OCI-LY7 (cell line): ENCODE results near the gene ARHGEF11. TPM values are rescaled to one million over a fixed set of nuclear protein-coding genes. Genes with fewer than 3 reads are reported as not detected.

Experiments
- BruUV-seq: library from RNA; stranded (reverse); fragments of 400-500 nt; replicated peaks from 2 replicates; lab custom pipeline; 2021; lab: Mats Ljungman, UMichigan
- CTCF ChIA-PET: fragments of 300-600 bp; sonication (Branson Sonifier 250); formaldehyde crosslinking; loops from one replicate; lab custom pipeline; 2022; ENCODE audit warnings: antibody characterized with exemption; ENCODE audit not compliant: unreplicated experiment; lab: Charles Lee
- POLR2A ChIA-PET: fragments of 300-600 bp; sonication (Branson Sonifier 250); formaldehyde crosslinking; loops from one replicate; lab custom pipeline; 2022; ENCODE audit warnings: antibody characterized with exemption; lab: Charles Lee
- DNase-seq: peaks from one replicate; pipeline ENCODE4 v3.0.0-alpha.2; 2015; ENCODE audit warnings: low spot score
- H2AFZ ChIP-seq: fragments of 200-600 bp; sonication (generic), shearing (Covaris generic); 2 replicates; pipeline ENCODE4 v1.6.1; 2014; ENCODE audit warnings: mild to moderate bottlenecking, antibody characterized with exemption, low read length, moderate library complexity
- H3K27ac ChIP-seq: fragments of 200-600 bp; sonication (generic); 2 replicates; pipeline ENCODE4 v1.5.1; 2014; ENCODE audit warnings: mixed run types, low read depth, mild to moderate bottlenecking, moderate library complexity, low read length, inconsistent platforms; ENCODE audit not compliant: poor library complexity, severe bottlenecking
- H3K36me3 ChIP-seq: fragments of 200-600 bp; sonication (generic); 2 replicates; pipeline ENCODE4 v1.6.1; 2014; ENCODE audit warnings: mild to moderate bottlenecking, antibody characterized with exemption, low read length, moderate library complexity, mixed read lengths; ENCODE audit not compliant: insufficient read depth
- H3K4me1 ChIP-seq: fragments of 200-600 bp; sonication (generic); 2 replicates; pipeline ENCODE4 v1.5.1; 2014; ENCODE audit warnings: mild to moderate bottlenecking, low read length; ENCODE audit not compliant: insufficient read depth, poor library complexity, severe bottlenecking
- H3K4me2 ChIP-seq: fragments of 200-600 bp; sonication (generic); 2 replicates; pipeline ENCODE4 v1.6.1; 2014; ENCODE audit warnings: mild to moderate bottlenecking, low read length
- H3K4me3 ChIP-seq: fragments of 200-600 bp; sonication (generic); 2 replicates; pipeline ENCODE4 v1.5.1; 2014; ENCODE audit warnings: mild to moderate bottlenecking, low read depth, low read length; ENCODE audit not compliant: poor library complexity, severe bottlenecking
- H3K79me2 ChIP-seq: fragments of 200-600 bp; sonication (generic); 2 replicates; pipeline ENCODE4 v1.6.1; 2016; ENCODE audit warnings: low read depth, mild to moderate bottlenecking, low read length, moderate library complexity, mixed read lengths; ENCODE audit not compliant: insufficient read depth
- H3K9me2 ChIP-seq: fragments of 200-600 bp; sonication (generic); 2 replicates; pipeline ENCODE4 v1.6.1; 2016; ENCODE audit warnings: mild to moderate bottlenecking, low read length, mixed read lengths; ENCODE audit not compliant: insufficient read depth
- H3K9me3 ChIP-seq: fragments of 200-600 bp; sonication (generic); 2 replicates; pipeline ENCODE4 v1.6.1; 2014; ENCODE audit warnings: mild to moderate bottlenecking, mixed run types, low read length, mixed read lengths
- H4K20me1 ChIP-seq: fragments of 200-600 bp; sonication (generic); 2 replicates; pipeline ENCODE4 v1.6.1; 2014; ENCODE audit warnings: mild to moderate bottlenecking, antibody characterized with exemption, low read length, moderate library complexity, mixed read lengths; ENCODE audit not compliant: insufficient read depth
- EZH2phosphoT487 ChIP-seq: fragments of 200-600 bp; sonication (generic); IDR thresholded peaks from 2 replicates; pipeline ENCODE4 v1.6.1; 2018; ENCODE audit warnings: low read depth, borderline replicate concordance, mild to moderate bottlenecking, mixed run types, antibody characterized with exemption, low read length, moderate library complexity, mixed read lengths
- intact Hi-C: fragments of 100-400 bp; cut with micrococcal nuclease; formaldehyde crosslinking; loops from one replicate; pipeline ENCODE4 v1.10.0; 2022; ENCODE audit not compliant: unreplicated experiment
- total RNA-seq, 2 experiments: library from RNA; depleted of rRNA in 1 of 2; stranded (reverse); fragments of >200 nt in 1 of 2; shearing (Covaris generic) in 1 of 2; gene quantifications; 2 replicates each; pipeline ENCODE4 v1.2.3, GENCODE V29; 2014 to 2022
- TF ChIP-seq, protein P1 (sequence below): fragments of 200-600 bp; sonication (generic); conservative IDR thresholded peaks from 2 replicates; pipeline ENCODE4 v1.5.1; 2014; ENCODE audit warnings: mild to moderate bottlenecking, antibody characterized with exemption, low read length, moderate library complexity, mixed read lengths

The ARHGEF11 gene
- total RNA-seq, 2 experiments from 2014 or later = 1.5 to 3.4 TPM

DNA sequence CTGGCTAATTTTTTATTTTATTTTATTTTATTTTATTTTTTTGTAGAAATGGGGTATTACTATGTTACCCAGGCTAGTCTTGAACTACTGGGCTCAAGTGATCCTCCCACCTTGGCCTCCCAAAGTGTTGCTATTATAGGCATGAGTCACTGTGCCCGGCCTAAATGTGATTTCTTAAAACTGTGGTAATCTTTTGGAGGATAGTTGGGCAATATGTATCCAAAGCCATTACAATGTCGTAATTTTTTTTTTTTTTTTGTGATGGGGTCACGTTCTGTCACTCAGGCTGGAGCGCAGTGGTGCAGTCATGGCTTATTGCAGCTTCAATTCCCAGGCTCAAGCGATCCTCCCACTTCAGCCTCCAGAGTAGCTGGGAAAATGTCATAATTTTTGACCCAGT lies 39.9 kb upstream of the ARHGEF11 start:
- BruUV-seq = no TSS peak
- Histone ChIP-seq H4K20me1 (0 out of 2 replicates have a peak, but pooled peaks cover 1% of the 10 kb centered on the region), H3K4me1 (no peaks in the 10 kb centered on the region), H3K4me3 (no peak overlapping the region), H3K9me2 (no peaks in the 10 kb centered on the region), H2AFZ (no peak overlapping the region), H3K27ac (no peak overlapping the region), H3K79me2 (no peaks in the 10 kb centered on the region), H3K36me3 (no peaks in the 10 kb centered on the region), H3K9me3 (no peaks in the 10 kb centered on the region), H3K4me2 (no peak overlapping the region)
- TF ChIP-seq, protein P1, sequence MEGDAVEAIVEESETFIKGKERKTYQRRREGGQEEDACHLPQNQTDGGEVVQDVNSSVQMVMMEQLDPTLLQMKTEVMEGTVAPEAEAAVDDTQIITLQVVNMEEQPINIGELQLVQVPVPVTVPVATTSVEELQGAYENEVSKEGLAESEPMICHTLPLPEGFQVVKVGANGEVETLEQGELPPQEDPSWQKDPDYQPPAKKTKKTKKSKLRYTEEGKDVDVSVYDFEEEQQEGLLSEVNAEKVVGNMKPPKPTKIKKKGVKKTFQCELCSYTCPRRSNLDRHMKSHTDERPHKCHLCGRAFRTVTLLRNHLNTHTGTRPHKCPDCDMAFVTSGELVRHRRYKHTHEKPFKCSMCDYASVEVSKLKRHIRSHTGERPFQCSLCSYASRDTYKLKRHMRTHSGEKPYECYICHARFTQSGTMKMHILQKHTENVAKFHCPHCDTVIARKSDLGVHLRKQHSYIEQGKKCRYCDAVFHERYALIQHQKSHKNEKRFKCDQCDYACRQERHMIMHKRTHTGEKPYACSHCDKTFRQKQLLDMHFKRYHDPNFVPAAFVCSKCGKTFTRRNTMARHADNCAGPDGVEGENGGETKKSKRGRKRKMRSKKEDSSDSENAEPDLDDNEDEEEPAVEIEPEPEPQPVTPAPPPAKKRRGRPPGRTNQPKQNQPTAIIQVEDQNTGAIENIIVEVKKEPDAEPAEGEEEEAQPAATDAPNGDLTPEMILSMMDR = no peak
- no peak for TF ChIP-seq EZH2phosphoT487
- no peak for DNase-seq
- POLR2A ChIA-PET = interaction anchor here (0.7 kb wide), 1 partner anchor 190 kb away, joined by 3 read pairs; no protein-coding TSS in a partner anchor
- CTCF ChIA-PET = no interaction called here
- intact Hi-C loops = no loop called here

DNA sequence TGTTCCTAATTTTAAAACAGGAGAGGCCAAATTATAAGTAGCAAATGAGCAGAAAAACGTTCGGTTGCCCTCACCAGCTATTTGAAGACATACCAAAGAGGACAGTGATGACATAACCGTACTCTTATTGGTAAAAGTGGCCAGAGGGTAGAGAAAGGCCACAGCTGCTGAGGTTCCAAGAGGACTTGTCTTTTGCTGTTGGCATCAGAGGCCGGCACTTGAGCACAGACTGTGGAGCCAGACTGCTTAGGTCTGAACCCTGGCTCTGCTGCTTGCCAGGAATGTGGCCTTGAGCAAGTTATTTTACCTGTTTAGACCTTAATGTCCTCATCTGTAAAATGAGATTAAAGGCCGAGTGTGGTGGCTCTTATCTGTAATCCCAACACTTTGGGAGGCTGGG lies 39.2 kb upstream of the ARHGEF11 start:
- no peak for TF ChIP-seq EZH2phosphoT487
- TF ChIP-seq, protein P1 = no peak
- Histone ChIP-seq H3K4me1 (no peaks in the 10 kb centered on the region), H4K20me1 (no peaks in the 10 kb centered on the region), H3K4me2 (no peak overlapping the region), H3K9me3 (no peaks in the 10 kb centered on the region), H3K36me3 (no peaks in the 10 kb centered on the region), H3K9me2 (no peaks in the 10 kb centered on the region), H3K79me2 (no peaks in the 10 kb centered on the region), H3K4me3 (no peak overlapping the region), H3K27ac (no peak overlapping the region), H2AFZ (no peak overlapping the region)
- intact Hi-C loops = no loop called here
- BruUV-seq = no TSS peak
- no peak for DNase-seq
- ChIA-PET POLR2A (interaction anchor here (0.7 kb wide), 1 partner anchor 190 kb away, joined by 3 read pairs; no protein-coding TSS in a partner anchor), CTCF (no interaction called here)

DNA sequence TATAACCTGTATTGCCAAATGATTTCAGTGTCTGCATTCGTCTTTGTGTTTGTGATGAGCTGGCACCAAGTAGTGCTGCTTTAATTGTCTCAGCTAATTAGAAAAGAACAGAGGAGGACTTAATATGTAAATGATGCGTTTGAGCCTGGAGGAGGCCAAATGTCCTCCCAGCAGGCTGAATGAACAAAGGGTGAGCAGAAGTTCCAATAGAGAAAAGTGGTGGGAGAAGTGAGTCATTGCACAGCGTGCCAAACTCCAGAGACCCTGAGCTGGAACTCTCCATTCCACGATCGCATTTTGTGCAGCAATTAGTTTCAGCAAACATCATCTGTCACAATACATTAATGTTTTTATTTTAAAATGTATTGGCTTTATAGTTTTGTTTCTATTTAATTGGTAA lies 36.2 kb upstream of the ARHGEF11 start:
- POLR2A ChIA-PET = interaction anchor here (0.7 to 1.2 kb wide), 2 partner anchors 9 to 75 kb away, joined by 3 read pairs; no protein-coding TSS in a partner anchor
- intact Hi-C loops = no loop called here
- no peaks in the 10 kb centered on the region for H3K4me1 ChIP-seq
- no peaks in the 10 kb centered on the region for H3K9me3 ChIP-seq
- BruUV-seq = no TSS peak
- H3K9me2 ChIP-seq = 0 out of 2 replicates have a peak, but pooled peaks cover 3% of the 10 kb centered on the region
- no peaks in the 10 kb centered on the region for H4K20me1 ChIP-seq
- H3K79me2 ChIP-seq = no peaks in the 10 kb centered on the region
- DNase-seq = no peak
- no peak overlapping the region for H3K4me2 ChIP-seq
- no peak overlapping the region for H3K4me3 ChIP-seq
- H2AFZ ChIP-seq = no peak overlapping the region
- no peaks in the 10 kb centered on the region for H3K36me3 ChIP-seq
- H3K27ac ChIP-seq = no peak overlapping the region
- TF ChIP-seq, protein P1 = no peak
- no peak for TF ChIP-seq EZH2phosphoT487
- CTCF ChIA-PET = interaction anchor here (1.3 kb wide), 1 partner anchor 75 kb away, joined by 3 read pairs; no protein-coding TSS in a partner anchor
